ENCODE results near the gene DLGAP4. TPM values are rescaled to one million over a fixed set of nuclear protein-coding genes. Genes with fewer than 3 reads are reported as not detected.

Gene DLGAP4
- total and polyA plus RNA-seq, 2 of the 8 experiments (the other 6 are each of a cell fraction or from before 2014, with no cell fraction given), result 41.2 to 57.2 TPM

DNA sequence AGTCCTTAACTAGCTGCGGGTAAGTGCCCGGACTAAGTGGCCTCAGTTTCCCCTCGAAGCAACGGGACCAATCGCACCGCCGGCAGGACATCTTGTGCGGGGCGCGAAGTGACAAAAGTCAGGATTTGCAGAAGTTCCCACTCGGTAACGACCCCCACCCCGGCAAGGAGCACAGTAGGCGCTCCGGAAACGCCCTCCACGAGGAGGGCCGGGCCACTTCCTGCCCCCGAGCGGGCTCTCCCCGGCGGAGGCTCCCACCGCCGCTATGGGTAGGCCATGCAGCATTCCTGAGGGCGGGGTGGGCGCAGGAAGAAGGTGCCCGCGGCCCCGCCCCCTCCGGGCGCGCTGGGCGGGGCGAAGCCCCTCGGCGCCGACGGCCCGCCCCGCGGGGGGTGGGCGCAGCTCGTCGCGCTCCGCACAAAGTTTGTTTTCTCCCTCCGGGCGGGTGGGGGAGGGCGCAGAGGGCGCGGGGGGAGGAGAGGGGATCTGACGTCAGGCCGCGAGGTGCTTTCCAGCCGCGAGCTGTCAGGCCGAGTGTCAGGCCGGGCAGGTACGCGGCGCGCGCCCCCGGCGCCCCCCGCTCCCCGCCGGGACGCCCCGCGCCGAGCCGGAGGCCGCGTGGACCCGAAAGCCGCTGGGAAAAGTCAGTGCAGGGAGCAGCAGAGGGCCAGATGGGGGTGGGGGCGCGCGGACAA, 267.1 kb downstream of the DLGAP4 start, which contains the start of gene TGIF2:
TSS of gene TGIF2 (plus strand) at position 495 of the 695 bp plus-strand sequence. CDS start 5,178 bp downstream, outside the sequence.
- peaks cover 0 to 4% of the 10 kb centered on the region in 2 experiments for H4K20me1 ChIP-seq (replicated peaks in 1 of 2; ENCODE audit: control insufficient read depth in 1 of 2, insufficient read depth in 2 of 2, low read length in 2 of 2)
- no peak for FAIRE-seq
- no peaks in the 10 kb centered on the region for H3K27me3 ChIP-seq (replicated peaks in 1 of 4; ENCODE audit: control insufficient read depth in 3 of 4, extremely low read depth in 1 of 4, insufficient read depth in 3 of 4, low read length in 3 of 4)
- no peak within 1 kb of the TSS for H3K23ac ChIP-seq (ENCODE audit: insufficient read length)
- 1% methylated on average over 27 of the region's 80 CpGs; no CpG with 5 or more reads in 1 of the 2 experiments for WGBS, 2 experiments (ENCODE audit: extremely low coverage in 1 of 2, insufficient coverage in 1 of 2, insufficient read length in 1 of 2, insufficient replicate concordance in 2 of 2, low coverage in 1 of 2, low lambda C conversion rate in 2 of 2, missing lambda C conversion rate in 1 of 2)
- H3K79me1 ChIP-seq (ENCODE audit: low read depth, low read length), result peaks cover 3% of the 10 kb centered on the region
- H2BK20ac ChIP-seq (ENCODE audit: low read length), result peak within 1 kb of the TSS; percentile 10; the same call in 1 of the 2 replicates
- H3K4me2 ChIP-seq (ENCODE audit: insufficient read depth in 1 of 2, low read depth in 2 of 2, low read length in 2 of 2), result peak within 1 kb of the TSS; percentile 98 to 99
- no peak within 1 kb of the TSS; the same call in 1 of the 2 replicates for H2AFZ ChIP-seq (ENCODE audit: low read length)
- no peak within 1 kb of the TSS for H3K14ac ChIP-seq (ENCODE audit: insufficient read length)
- H4K5ac ChIP-seq (ENCODE audit: insufficient read length, low read depth, low read length), result peak within 1 kb of the TSS; percentile 75
- peak within 1 kb of the TSS; percentile 85 to 89 (median 86) for H3K9ac ChIP-seq (replicated peaks in 1 of 4; ENCODE audit: extremely low read depth in 1 of 4, low read depth in 3 of 4, low read length in 3 of 4)
- H3K4me3 ChIP-seq (ENCODE audit: extremely low read depth in 1 of 4, insufficient read depth in 2 of 4, low read depth in 3 of 4, low read length in 4 of 4), result peak within 1 kb of the TSS; percentile 63 to 98 (median 78)
- peak within 1 kb of the TSS; percentile 93 for H2BK5ac ChIP-seq (ENCODE audit: low read depth, low read length)
- H3K56ac ChIP-seq (replicated peaks; ENCODE audit: insufficient read length, low read depth, low read length), result peak within 1 kb of the TSS; percentile 95
- POLR2A ChIA-PET (ENCODE audit: partially characterized antibody), result interaction anchor here (0.6 to 17.6 kb wide), 10 partner anchors 13 to 772 kb away, joined by 3 to 388 read pairs (median 4); partner anchors contain the start of gene RAB5IF
- no peaks in the 10 kb centered on the region for H3K9me3 ChIP-seq (ENCODE audit: insufficient read depth in 2 of 2, low read depth in 1 of 2, low read length in 1 of 2)
- peak; percentile 73 to 95 for DNase-seq (ENCODE audit: low read depth in 1 of 2, low spot score in 2 of 2)
- peak within 1 kb of the TSS; percentile 98; the same call in 1 of the 2 replicates for H4K8ac ChIP-seq (ENCODE audit: extremely low read depth, insufficient read depth, low read length)
- CTCF ChIA-PET (ENCODE audit: partially characterized antibody), result interaction anchor here (2.3 to 18.0 kb wide), 2 partner anchors 16 to 32 kb away, joined by 11 to 202 read pairs; partner anchors contain the start of gene MYL9
- no peaks in the 10 kb centered on the region; a peak in 2 of 8 replicates for H3K36me3 ChIP-seq (ENCODE audit: control insufficient read depth in 2 of 4, insufficient read depth in 4 of 4, low read length in 3 of 4)
- peaks cover 17% of the 10 kb centered on the region for H3K23me2 ChIP-seq (ENCODE audit: low read depth, low read length)
- H3K4me1 ChIP-seq (replicated peaks in 1 of 4; ENCODE audit: control insufficient read depth in 3 of 4, insufficient read depth in 4 of 4, low read length in 3 of 4), result peaks cover 14 to 31% (median 18%) of the 10 kb centered on the region in 4 experiments
- peak within 1 kb of the TSS; percentile 99; the same call in 1 of the 2 replicates for H2BK15ac ChIP-seq (ENCODE audit: low read length)
- H3K4ac ChIP-seq (replicated peaks; ENCODE audit: insufficient read length, low read depth, low read length), result peak within 1 kb of the TSS; percentile 54
- H3K18ac ChIP-seq (ENCODE audit: extremely low read depth, low read length), result peak within 1 kb of the TSS; percentile 100
- H3K79me2 ChIP-seq (ENCODE audit: control insufficient read depth in 1 of 2, insufficient read depth in 2 of 2, low read length in 2 of 2), result peaks cover 16 to 54% of the 10 kb centered on the region in 2 experiments
- H2BK120ac ChIP-seq (replicated peaks; ENCODE audit: low read depth, low read length), result peak within 1 kb of the TSS; percentile 98
- peak within 1 kb of the TSS; percentile 94 for H4K91ac ChIP-seq (replicated peaks; ENCODE audit: insufficient read length, low read length)
- H2AK5ac ChIP-seq (ENCODE audit: low read depth, low read length), result peak within 1 kb of the TSS; percentile 86
- peak within 1 kb of the TSS; percentile 85 for H3K27ac ChIP-seq (ENCODE audit: low read depth, low read length)
- peak within 1 kb of the TSS; percentile 97 for H2BK12ac ChIP-seq (ENCODE audit: low read depth, low read length)
- peak; percentile 47 for TF ChIP-seq TAF1 (IDR thresholded peaks at IDR 0.05; ENCODE audit: low read depth, low read length)

Data from H1 (cell line).